HEK293 (cell line): ENCODE data around the gene MAML3.

ENCODE experiments used
- CTCF ChIA-PET: fragments of 350-600 bp; formaldehyde crosslinking; extraction: SDS; loops from one replicate; lab custom pipeline; 2021; ENCODE audit warnings: antibody characterized with exemption; lab: Yijun Ruan, JAX
- POLR2A ChIA-PET: fragments of 300-600 bp; formaldehyde crosslinking; extraction: SDS; loops from one replicate; lab custom pipeline; 2020; ENCODE audit warnings: antibody characterized with exemption, inconsistent platforms; lab: Yijun Ruan, JAX
- H3K27ac ChIP-seq: fragments of 200-500 bp; sonication (Bioruptor generic); 2 replicates; pipeline ENCODE4 v1.5.1; 2014; ENCODE audit warnings: low read depth, low read length, control low read depth, inconsistent platforms; ENCODE audit errors: extremely low read depth
- H3K36me3 ChIP-seq, 2 experiments: fragments of 200-500 bp in 1 of 2; sonication (Bioruptor generic) in 1 of 2; 1 replicate in 1 of 2; 2 replicates in 1 of 2; pipeline ENCODE4 v1.5.1; 2014 to 2017; ENCODE audit warnings: inconsistent platforms in 2 of 2, low read length in 2 of 2; ENCODE audit not compliant: control insufficient read depth in 2 of 2, insufficient read depth in 1 of 2
- H3K4me1 ChIP-seq: fragments of 200-500 bp; sonication (Bioruptor generic); 2 replicates; pipeline ENCODE4 v1.5.1; 2014; ENCODE audit warnings: mild to moderate bottlenecking, low read length, inconsistent platforms; ENCODE audit not compliant: control insufficient read depth, insufficient read depth
- H3K4me3 ChIP-seq: 2 replicates; pipeline ENCODE4 v1.5.1; 2011; ENCODE audit warnings: low read depth, mild to moderate bottlenecking, control low read depth, low read length, moderate library complexity
- H3K9me3 ChIP-seq: fragments of 200-500 bp; sonication (Bioruptor generic); 2 replicates; pipeline ENCODE4 v1.5.1; 2014; ENCODE audit warnings: low read depth, low read length, inconsistent platforms; ENCODE audit not compliant: control insufficient read depth, insufficient read depth
- OSR2 ChIP-seq: fragments of 450-650 bp; formaldehyde crosslinking; IDR thresholded peaks from 2 replicates; pipeline ENCODE4 v1.5.1; 2016; ENCODE audit warnings: missing biosample characterization, missing genetic modification characterization
- RBAK ChIP-seq: fragments of 450-650 bp; formaldehyde crosslinking; IDR thresholded peaks from 2 replicates; pipeline ENCODE4 v1.5.1; 2016; ENCODE audit warnings: missing biosample characterization, missing genetic modification characterization
- SCRT2 ChIP-seq: fragments of 450-650 bp; formaldehyde crosslinking; IDR thresholded peaks from 2 replicates; pipeline ENCODE4 v1.5.1; 2016; ENCODE audit warnings: missing biosample characterization, missing genetic modification characterization
- ZFP37 ChIP-seq: fragments of 450-650 bp; formaldehyde crosslinking; IDR thresholded peaks from 2 replicates; pipeline ENCODE4 v1.5.1; 2016; ENCODE audit warnings: missing biosample characterization, missing genetic modification characterization
- ZNF175 ChIP-seq: fragments of 450-650 bp; formaldehyde crosslinking; IDR thresholded peaks from 2 replicates; pipeline ENCODE4 v1.5.1; 2016; ENCODE audit warnings: missing biosample characterization, missing genetic modification characterization
- ZNF335 ChIP-seq: fragments of 450-650 bp; formaldehyde crosslinking; conservative IDR thresholded peaks from 2 replicates; pipeline ENCODE4 v1.5.1; 2016; ENCODE audit warnings: missing biosample characterization, missing genetic modification characterization
- ZNF37A ChIP-seq: fragments of 450-650 bp; IDR thresholded peaks from 2 replicates; pipeline ENCODE4 v1.5.1; 2018; ENCODE audit warnings: missing biosample characterization, missing genetic modification characterization
- ZNF423 ChIP-seq: fragments of 450-650 bp; formaldehyde crosslinking; IDR thresholded peaks from 2 replicates; pipeline ENCODE4 v1.5.1; 2016; ENCODE audit warnings: missing biosample characterization, missing genetic modification characterization
- ZNF558 ChIP-seq: fragments of 450-650 bp; formaldehyde crosslinking; IDR thresholded peaks from 2 replicates; pipeline ENCODE4 v1.5.1; 2016; ENCODE audit warnings: missing biosample characterization, missing genetic modification characterization
- ZNF585B ChIP-seq: fragments of 450-650 bp; formaldehyde crosslinking; IDR thresholded peaks from 2 replicates; pipeline ENCODE4 v1.5.1; 2016; ENCODE audit warnings: missing biosample characterization, missing genetic modification characterization
- ZNF600 ChIP-seq: fragments of 450-650 bp; formaldehyde crosslinking; IDR thresholded peaks from 2 replicates; pipeline ENCODE4 v1.5.1; 2016; ENCODE audit warnings: missing biosample characterization, missing genetic modification characterization
- ZNF707 ChIP-seq: fragments of 450-650 bp; formaldehyde crosslinking; IDR thresholded peaks from 2 replicates; pipeline ENCODE4 v1.5.1; 2016; ENCODE audit warnings: missing biosample characterization, missing genetic modification characterization
- ZNF791 ChIP-seq: fragments of 450-650 bp; formaldehyde crosslinking; IDR thresholded peaks from 2 replicates; pipeline ENCODE4 v1.5.1; 2016; ENCODE audit warnings: missing biosample characterization, missing genetic modification characterization
- ZNF830 ChIP-seq: fragments of 450-650 bp; IDR thresholded peaks from 2 replicates; pipeline ENCODE4 v1.5.0; 2018; ENCODE audit warnings: missing biosample characterization, missing genetic modification characterization, low read depth, mild to moderate bottlenecking, moderate library complexity
- ZNF843 ChIP-seq: fragments of 450-650 bp; formaldehyde crosslinking; IDR thresholded peaks from 2 replicates; pipeline ENCODE4 v1.5.1; 2016; ENCODE audit warnings: missing biosample characterization, missing genetic modification characterization
- TF ChIP-seq, protein P1 (sequence below): fragments of 450-650 bp; formaldehyde crosslinking; conservative IDR thresholded peaks from 2 replicates; pipeline ENCODE4 v1.5.1; 2016; ENCODE audit warnings: low read depth, missing biosample characterization, missing genetic modification characterization
- TF ChIP-seq, protein P2 (sequence below): fragments of 450-650 bp; formaldehyde crosslinking; IDR thresholded peaks from 2 replicates; pipeline ENCODE4 v1.5.1; 2016; ENCODE audit warnings: missing biosample characterization, missing genetic modification characterization
- TF ChIP-seq, protein P3 (sequence below): fragments of 450-650 bp; formaldehyde crosslinking; IDR thresholded peaks from 2 replicates; pipeline ENCODE4 v1.5.1; 2017; ENCODE audit warnings: missing biosample characterization, missing genetic modification characterization
- TF ChIP-seq, protein P4 (sequence below): fragments of 450-650 bp; formaldehyde crosslinking; IDR thresholded peaks from 2 replicates; pipeline ENCODE4 v1.5.1; 2016; ENCODE audit warnings: missing biosample characterization, missing genetic modification characterization
- TF ChIP-seq, protein P5 (sequence below): fragments of 450-650 bp; formaldehyde crosslinking; IDR thresholded peaks from 2 replicates; pipeline ENCODE4 v1.5.1; 2017; ENCODE audit warnings: missing biosample characterization, missing genetic modification characterization

The MAML3 gene

DNA sequence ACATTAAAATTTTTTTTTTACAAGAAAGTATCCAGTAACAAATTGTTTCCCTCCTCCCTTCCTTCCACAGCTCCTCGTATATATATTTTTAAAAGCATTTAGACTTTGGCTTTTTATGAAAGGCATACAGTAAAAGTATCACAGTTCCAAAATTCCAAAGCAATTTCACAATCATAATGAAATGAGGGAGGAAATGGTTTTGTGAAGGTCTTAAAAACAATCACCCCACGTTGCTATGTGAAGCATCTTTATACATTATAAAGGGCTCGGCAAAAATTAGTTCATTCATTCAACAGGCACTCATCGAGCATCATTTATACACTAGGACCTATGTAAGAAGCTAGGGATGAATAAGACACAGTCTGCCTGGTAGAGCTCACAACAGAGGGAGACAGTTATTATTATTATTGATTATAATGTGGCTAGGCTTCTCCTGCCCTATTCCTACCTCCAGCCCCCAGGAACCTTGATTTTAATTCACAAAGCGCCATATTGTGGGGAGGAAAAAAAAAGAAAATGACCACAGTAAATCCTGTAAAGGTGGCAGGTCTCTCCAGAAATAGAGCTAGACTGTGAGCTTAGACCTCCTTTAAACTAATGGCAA, 239.9 kb downstream of the MAML3 start:
- peaks cover 10% of the 10 kb centered on the region; the same call in 1 of the 2 replicates for H3K4me1 ChIP-seq
- CTCF ChIA-PET = interaction anchor here (0.6 kb wide), 1 partner anchor 9 kb away, joined by 5 read pairs; no protein-coding TSS in a partner anchor
- POLR2A ChIA-PET = no interaction called here
- H3K4me3 ChIP-seq = no peak overlapping the region
- H3K36me3 ChIP-seq = no peaks in the 10 kb centered on the region
- no peaks in the 10 kb centered on the region for H3K9me3 ChIP-seq
- TF ChIP-seq ZNF707 (no peak), RBAK (no peak), ZNF37A (tag by site-specific recombination) (no peak), SCRT2 (tag by site-specific recombination) (0 out of 2 replicates have a peak, but pooled peaks have one; percentile 24), ZNF843 (tag by site-specific recombination) (no peak), ZNF558 (tag by site-specific recombination) (no peak), ZNF830 (no peak), ZNF585B (no peak), ZNF175 (no peak), ZNF335 (peak; percentile 41), ZNF791 (tag by site-specific recombination) (no peak)
- TF ChIP-seq, protein P1, sequence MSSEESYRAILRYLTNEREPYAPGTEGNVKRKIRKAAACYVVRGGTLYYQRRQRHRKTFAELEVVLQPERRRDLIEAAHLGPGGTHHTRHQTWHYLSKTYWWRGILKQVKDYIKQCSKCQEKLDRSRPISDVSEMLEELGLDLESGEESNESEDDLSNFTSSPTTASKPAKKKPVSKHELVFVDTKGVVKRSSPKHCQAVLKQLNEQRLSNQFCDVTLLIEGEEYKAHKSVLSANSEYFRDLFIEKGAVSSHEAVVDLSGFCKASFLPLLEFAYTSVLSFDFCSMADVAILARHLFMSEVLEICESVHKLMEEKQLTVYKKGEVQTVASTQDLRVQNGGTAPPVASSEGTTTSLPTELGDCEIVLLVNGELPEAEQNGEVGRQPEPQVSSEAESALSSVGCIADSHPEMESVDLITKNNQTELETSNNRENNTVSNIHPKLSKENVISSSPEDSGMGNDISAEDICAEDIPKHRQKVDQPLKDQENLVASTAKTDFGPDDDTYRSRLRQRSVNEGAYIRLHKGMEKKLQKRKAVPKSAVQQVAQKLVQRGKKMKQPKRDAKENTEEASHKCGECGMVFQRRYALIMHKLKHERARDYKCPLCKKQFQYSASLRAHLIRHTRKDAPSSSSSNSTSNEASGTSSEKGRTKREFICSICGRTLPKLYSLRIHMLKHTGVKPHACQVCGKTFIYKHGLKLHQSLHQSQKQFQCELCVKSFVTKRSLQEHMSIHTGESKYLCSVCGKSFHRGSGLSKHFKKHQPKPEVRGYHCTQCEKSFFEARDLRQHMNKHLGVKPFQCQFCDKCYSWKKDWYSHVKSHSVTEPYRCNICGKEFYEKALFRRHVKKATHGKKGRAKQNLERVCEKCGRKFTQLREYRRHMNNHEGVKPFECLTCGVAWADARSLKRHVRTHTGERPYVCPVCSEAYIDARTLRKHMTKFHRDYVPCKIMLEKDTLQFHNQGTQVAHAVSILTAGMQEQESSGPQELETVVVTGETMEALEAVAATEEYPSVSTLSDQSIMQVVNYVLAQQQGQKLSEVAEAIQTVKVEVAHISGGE (tag by site-specific recombination) = no peak
- TF ChIP-seq, protein P2, sequence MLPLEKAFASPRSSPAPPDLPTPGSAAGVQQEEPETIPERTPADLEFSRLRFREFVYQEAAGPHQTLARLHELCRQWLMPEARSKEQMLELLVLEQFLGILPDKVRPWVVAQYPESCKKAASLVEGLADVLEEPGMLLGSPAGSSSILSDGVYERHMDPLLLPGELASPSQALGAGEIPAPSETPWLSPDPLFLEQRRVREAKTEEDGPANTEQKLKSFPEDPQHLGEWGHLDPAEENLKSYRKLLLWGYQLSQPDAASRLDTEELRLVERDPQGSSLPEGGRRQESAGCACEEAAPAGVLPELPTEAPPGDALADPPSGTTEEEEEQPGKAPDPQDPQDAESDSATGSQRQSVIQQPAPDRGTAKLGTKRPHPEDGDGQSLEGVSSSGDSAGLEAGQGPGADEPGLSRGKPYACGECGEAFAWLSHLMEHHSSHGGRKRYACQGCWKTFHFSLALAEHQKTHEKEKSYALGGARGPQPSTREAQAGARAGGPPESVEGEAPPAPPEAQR (tag by site-specific recombination) = no peak
- TF ChIP-seq, protein P3, sequence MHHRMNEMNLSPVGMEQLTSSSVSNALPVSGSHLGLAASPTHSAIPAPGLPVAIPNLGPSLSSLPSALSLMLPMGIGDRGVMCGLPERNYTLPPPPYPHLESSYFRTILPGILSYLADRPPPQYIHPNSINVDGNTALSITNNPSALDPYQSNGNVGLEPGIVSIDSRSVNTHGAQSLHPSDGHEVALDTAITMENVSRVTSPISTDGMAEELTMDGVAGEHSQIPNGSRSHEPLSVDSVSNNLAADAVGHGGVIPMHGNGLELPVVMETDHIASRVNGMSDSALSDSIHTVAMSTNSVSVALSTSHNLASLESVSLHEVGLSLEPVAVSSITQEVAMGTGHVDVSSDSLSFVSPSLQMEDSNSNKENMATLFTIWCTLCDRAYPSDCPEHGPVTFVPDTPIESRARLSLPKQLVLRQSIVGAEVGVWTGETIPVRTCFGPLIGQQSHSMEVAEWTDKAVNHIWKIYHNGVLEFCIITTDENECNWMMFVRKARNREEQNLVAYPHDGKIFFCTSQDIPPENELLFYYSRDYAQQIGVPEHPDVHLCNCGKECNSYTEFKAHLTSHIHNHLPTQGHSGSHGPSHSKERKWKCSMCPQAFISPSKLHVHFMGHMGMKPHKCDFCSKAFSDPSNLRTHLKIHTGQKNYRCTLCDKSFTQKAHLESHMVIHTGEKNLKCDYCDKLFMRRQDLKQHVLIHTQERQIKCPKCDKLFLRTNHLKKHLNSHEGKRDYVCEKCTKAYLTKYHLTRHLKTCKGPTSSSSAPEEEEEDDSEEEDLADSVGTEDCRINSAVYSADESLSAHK (tag by site-specific recombination) = no peak
- TF ChIP-seq, protein P4, sequence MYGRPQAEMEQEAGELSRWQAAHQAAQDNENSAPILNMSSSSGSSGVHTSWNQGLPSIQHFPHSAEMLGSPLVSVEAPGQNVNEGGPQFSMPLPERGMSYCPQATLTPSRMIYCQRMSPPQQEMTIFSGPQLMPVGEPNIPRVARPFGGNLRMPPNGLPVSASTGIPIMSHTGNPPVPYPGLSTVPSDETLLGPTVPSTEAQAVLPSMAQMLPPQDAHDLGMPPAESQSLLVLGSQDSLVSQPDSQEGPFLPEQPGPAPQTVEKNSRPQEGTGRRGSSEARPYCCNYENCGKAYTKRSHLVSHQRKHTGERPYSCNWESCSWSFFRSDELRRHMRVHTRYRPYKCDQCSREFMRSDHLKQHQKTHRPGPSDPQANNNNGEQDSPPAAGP (tag by site-specific recombination) = no peak
- H3K27ac ChIP-seq = no peak overlapping the region

DNA sequence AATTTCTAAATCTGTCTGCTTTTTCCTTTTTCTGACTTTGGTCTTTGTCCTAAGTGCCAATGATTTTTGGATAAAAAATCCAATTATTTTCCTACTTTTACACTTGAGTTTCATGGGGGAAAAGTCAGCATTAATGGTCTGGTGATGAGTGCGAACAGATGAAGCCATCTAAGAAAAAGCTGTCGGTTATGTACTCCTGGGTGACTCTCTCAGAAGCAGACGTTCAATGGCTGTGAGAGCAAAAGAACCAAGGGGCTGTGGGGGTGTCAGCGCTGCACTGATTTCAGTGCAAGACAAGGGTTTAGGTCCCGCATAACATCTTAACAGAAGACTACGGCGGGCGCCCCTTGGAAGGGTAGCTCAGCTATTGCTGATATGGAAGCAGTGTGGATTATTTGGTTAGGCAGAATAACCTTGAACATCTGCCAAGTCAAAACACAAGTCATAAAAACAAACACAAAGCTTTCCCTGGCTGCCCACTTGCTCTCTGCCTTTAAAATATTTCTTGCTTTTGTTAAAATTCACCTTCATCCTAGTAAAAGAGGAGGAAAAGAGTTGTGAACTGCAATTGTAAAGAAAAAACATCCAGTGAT, 240.5 kb downstream of the MAML3 start:
- Histone ChIP-seq H3K27ac (no peak overlapping the region), H3K36me3 (no peaks in the 10 kb centered on the region), H3K4me3 (no peak overlapping the region), H3K4me1 (peaks cover 10% of the 10 kb centered on the region; the same call in 1 of the 2 replicates), H3K9me3 (no peaks in the 10 kb centered on the region)
- POLR2A ChIA-PET = no interaction called here
- peak; percentile 53; the same call in 1 of the 2 replicates for TF ChIP-seq ZNF335
- TF ChIP-seq ZNF600 (tag by site-specific recombination) = peak; percentile 85; the same call in 1 of the 2 replicates
- peak; percentile 63 for TF ChIP-seq OSR2 (tag by site-specific recombination)
- no peak for TF ChIP-seq ZNF423 (tag by site-specific recombination)
- TF ChIP-seq, protein P5, sequence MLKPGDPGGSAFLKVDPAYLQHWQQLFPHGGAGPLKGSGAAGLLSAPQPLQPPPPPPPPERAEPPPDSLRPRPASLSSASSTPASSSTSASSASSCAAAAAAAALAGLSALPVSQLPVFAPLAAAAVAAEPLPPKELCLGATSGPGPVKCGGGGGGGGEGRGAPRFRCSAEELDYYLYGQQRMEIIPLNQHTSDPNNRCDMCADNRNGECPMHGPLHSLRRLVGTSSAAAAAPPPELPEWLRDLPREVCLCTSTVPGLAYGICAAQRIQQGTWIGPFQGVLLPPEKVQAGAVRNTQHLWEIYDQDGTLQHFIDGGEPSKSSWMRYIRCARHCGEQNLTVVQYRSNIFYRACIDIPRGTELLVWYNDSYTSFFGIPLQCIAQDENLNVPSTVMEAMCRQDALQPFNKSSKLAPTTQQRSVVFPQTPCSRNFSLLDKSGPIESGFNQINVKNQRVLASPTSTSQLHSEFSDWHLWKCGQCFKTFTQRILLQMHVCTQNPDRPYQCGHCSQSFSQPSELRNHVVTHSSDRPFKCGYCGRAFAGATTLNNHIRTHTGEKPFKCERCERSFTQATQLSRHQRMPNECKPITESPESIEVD (tag by site-specific recombination) = peak; percentile 44
- no peak for TF ChIP-seq ZFP37 (tag by site-specific recombination)
- CTCF ChIA-PET = no interaction called here
